ENCODE data around the gene REN.

DNA sequence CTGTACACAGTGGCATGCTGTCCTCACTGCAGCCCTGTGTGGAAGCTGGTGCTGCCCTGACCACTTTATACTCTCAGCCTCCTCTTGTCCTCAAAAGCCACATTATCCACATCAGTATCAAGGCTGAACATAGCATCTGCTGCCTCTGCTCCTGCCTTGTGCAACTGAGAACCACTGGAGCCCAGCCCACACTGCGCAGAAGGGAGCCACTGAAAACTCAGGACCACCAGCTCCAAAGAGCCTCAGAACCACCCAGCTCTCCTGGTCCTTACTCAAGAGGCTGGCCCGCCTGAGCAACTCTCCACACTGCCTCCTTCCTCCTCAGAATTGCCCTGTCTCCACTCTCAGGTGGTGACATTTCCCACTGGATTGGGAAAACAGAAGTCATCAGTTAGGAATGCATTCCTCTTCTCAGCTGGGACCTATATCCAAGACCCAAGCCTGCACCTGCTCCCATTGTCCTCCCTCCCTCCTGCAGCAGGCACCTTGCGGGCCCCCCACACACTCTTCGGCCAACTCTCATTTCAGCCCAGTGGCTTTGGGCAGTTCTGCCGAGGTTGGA lies 37.1 kb upstream of the REN start:
- TF ChIP-seq POLR2A (IDR thresholded peaks at IDR 0.05) = no peak
- no peak for TF ChIP-seq CTCF (IDR thresholded peaks at IDR 0.05)

Data from testis (tissue), 2 donors.